ENCODE results near the gene TTLL12.

TTLL12 gene

DNA sequence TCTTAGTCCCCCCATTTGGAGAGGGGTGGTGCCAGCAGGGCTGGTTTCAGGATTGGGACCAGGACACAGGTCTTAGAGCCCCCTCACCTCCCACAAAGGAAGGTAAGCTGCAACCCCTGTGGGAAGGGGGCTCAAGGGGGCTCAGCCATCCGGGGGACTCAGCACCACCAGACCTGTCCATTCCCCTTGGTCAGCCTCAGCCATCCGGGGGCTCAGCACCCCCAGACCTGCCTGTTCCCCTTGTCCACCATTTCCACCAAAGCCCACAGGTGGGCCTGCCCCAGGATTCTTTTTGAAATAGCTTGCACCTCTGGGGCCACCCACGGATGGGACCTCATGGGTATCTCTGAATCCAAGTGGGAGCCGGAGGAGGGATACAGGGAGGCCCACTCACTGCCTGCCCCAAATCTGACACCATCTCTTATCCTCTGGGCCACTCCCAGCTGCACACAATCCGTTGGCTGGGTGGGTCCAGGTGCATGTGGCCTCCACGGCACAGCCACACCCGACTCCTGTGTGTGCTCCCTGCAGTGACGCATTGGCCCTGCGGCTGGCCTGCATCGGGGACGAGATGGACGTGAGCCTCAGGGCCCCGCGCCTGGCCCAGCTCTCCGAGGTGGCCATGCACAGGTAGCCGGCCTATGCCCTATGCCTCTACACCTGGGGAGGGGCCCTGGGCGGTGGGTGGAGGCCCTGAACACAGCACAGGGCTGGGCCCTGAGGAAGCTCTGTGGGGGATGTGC, 59.6 kb downstream of the TTLL12 start:
- no peak for DNase-seq (ENCODE audit: low spot score)

DNA sequence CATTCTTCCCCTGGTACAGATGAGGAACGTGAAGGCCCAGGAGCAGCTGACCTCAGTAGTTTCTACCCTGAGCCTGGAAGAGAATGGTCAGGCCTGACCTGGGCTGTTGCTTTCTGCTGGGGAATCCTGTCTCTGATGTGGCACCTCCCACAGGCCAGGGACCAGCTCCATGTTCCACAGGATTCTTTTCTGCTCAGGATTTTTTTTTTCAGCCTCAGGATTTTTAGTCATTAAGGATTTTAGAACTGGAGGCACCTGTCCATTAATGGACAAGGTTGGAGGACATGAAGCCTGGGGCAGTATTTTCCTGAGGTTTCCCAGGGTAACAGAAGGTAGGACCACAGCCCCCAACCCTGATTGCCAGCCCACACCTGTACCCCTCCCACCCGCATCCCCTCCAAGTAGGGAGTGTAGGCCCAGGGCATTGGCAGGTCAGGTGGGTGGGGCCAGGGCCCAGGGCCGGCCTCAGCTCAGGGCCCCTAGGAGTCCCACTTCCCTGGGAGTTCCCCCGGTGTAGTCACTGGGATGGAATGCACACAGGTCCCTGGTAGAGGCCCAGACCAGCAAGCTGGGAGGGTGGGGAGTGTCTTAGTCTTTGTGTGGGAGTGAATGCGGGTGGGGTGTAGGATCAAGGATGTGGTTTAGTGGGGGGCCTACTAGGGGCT, 60.3 kb downstream of the TTLL12 start:
- DNase-seq (ENCODE audit: low spot score), result no peak

DNA sequence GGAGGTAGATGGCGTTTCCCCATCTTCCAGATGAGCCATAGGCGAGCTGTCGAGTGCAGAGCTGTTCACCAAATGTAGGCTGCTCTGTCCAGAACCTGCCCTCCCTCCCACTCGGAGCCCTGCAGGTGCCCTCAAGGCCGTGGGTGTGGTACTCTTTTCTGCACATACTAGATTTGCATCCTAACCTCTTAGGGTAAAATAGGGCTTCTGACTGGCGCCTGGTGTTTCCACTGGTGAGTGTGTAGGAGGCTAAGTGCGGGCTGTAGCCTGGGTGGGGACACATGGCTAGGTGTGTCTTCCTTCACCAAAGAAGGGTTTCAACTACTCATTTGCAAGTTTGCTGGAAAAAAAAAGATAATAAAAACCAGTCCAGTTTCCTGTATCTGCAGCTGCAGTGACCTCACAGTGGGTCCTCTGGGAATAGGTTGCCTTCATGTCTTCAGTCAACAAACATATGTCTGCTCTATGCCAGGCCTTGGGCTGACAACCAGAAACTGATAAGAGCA, 67.9 kb downstream of the TTLL12 start:
- no peak for DNase-seq (ENCODE audit: low spot score)

GRCh38 chr22:43118024-43118849, 68.7 kb downstream of the TTLL12 start:
- DNase-seq (ENCODE audit: low spot score), result no peak

GRCh38 chr22:43116932-43117331, 70.0 kb downstream of the TTLL12 start:
- no peak for DNase-seq (ENCODE audit: low spot score)
